ENCODE measurements around the gene IGF1R.

Gene IGF1R

GRCh38 chr15:98745179-98745578, 96.8 kb downstream of the IGF1R start:
- no CpG with 5 or more reads among the region's 3 CpGs for WGBS (ENCODE audit: insufficient coverage, insufficient read length)

GRCh38 chr15:98745650-98746374, 97.5 kb downstream of the IGF1R start:
- Histone ChIP-seq H3K4me3 (ENCODE audit: low read length) (no peak overlapping the region), H3K9me3 (ENCODE audit: control insufficient read depth, insufficient read depth, low read length) (no peaks in the 10 kb centered on the region), H3K27ac (ENCODE audit: low read length) (no peak overlapping the region), H3K36me3 (ENCODE audit: control insufficient read depth, insufficient read depth, low read length) (no peaks in the 10 kb centered on the region), H3K27me3 (ENCODE audit: control insufficient read depth, insufficient read depth, low read length) (no peaks in the 10 kb centered on the region), H3K4me1 (ENCODE audit: control insufficient read depth, insufficient read depth, low read length) (peaks cover 5% of the 10 kb centered on the region; the same call in 1 of the 2 replicates)
- no CpG with 5 or more reads among the region's 10 CpGs for WGBS (ENCODE audit: insufficient coverage, insufficient read length)
- no peak for DNase-seq (ENCODE audit: low read depth, low spot score)

More at GRCh38 chr15:98745179-98745578, 96.8 kb downstream of the IGF1R start:
- no peak for DNase-seq (ENCODE audit: low read depth, low spot score)
- Histone ChIP-seq H3K27me3 (ENCODE audit: control insufficient read depth, insufficient read depth, low read length) (no peaks in the 10 kb centered on the region), H3K4me3 (ENCODE audit: low read length) (no peak overlapping the region), H3K36me3 (ENCODE audit: control insufficient read depth, insufficient read depth, low read length) (no peaks in the 10 kb centered on the region), H3K9me3 (ENCODE audit: control insufficient read depth, insufficient read depth, low read length) (no peaks in the 10 kb centered on the region), H3K4me1 (ENCODE audit: control insufficient read depth, insufficient read depth, low read length) (peaks cover 5% of the 10 kb centered on the region; the same call in 1 of the 2 replicates), H3K27ac (ENCODE audit: low read length) (no peak overlapping the region)

DNA sequence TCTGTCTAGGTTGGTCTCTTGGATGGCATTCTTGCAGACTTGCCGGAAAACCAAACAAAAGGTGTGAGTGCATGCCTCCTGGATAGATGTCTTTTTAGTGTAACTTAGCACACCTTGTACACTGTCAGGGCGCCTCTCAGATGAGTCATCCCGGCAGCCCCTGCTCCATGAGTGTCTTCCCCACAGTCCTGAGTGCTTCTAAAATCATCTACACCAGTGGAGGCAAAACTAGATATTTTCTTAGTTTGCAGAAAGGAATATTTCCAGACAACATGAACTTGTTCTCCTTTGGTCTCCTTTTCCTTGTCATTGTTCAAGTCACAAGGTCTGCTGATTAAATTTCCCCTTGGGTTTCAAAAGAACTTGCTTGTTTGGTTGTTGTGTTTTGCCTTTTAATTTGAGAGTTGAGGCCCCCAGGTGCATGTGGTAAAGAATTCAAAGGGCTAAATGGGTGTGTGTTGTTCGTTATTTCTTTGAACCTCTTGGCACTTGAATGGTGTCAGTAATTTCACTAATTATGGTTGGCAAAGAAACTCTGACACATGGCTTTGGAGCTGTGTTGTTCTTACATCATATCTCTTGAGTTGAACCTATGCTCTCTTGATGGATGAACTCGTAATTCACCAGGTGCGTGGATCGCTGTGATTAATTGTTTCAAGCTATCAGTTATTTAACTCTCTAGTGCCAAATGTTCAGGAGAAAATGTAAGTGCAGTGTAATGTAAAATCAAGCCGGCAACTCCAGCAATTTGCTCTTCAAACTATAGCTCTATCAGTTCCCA, 98.2 kb downstream of the IGF1R start:
- Histone ChIP-seq H3K4me1 (ENCODE audit: control insufficient read depth, insufficient read depth, low read length) (peaks cover 5% of the 10 kb centered on the region; the same call in 1 of the 2 replicates), H3K27ac (ENCODE audit: low read length) (no peak overlapping the region), H3K27me3 (ENCODE audit: control insufficient read depth, insufficient read depth, low read length) (no peaks in the 10 kb centered on the region), H3K9me3 (ENCODE audit: control insufficient read depth, insufficient read depth, low read length) (no peaks in the 10 kb centered on the region), H3K4me3 (ENCODE audit: low read length) (no peak overlapping the region), H3K36me3 (ENCODE audit: control insufficient read depth, insufficient read depth, low read length) (no peaks in the 10 kb centered on the region)
- WGBS (ENCODE audit: insufficient coverage, insufficient read length): no CpG with 5 or more reads among the region's 8 CpGs
- DNase-seq (ENCODE audit: low read depth, low spot score): no peak

DNA sequence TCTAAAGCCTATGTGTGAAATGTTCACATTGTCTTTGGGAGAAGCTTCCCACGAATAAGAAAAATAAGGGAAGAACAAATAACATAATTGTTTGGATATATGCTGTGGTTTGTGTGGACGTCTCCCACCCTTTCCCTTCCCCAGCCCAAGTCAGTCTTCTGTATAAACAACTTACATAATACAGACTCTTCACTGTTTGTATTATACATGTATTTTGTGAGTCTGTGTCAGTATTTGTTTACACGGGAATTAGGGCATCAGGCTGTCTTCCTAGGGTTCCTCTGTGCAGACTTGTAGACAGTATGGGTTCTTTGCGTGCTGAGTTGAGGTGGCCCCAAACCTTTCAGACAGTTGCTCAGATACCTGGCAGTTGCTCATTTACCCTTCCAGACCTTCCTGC, 103.4 kb downstream of the IGF1R start:
- Histone ChIP-seq H3K4me3 (ENCODE audit: low read length) (no peak overlapping the region), H3K27me3 (ENCODE audit: control insufficient read depth, insufficient read depth, low read length) (no peaks in the 10 kb centered on the region), H3K9me3 (ENCODE audit: control insufficient read depth, insufficient read depth, low read length) (no peaks in the 10 kb centered on the region), H3K27ac (ENCODE audit: low read length) (no peak overlapping the region), H3K4me1 (ENCODE audit: control insufficient read depth, insufficient read depth, low read length) (peaks cover 1% of the 10 kb centered on the region; the same call in 1 of the 2 replicates), H3K36me3 (ENCODE audit: control insufficient read depth, insufficient read depth, low read length) (no peaks in the 10 kb centered on the region)
- no peak for DNase-seq (ENCODE audit: low read depth, low spot score)
- WGBS (ENCODE audit: insufficient coverage, insufficient read length): no CpG with 5 or more reads among the region's 4 CpGs

- WGBS (ENCODE audit: insufficient coverage, insufficient read length): no CpG with 5 or more reads among the region's 8 CpGs
- Histone ChIP-seq H3K27me3 (ENCODE audit: control insufficient read depth, insufficient read depth, low read length) (no peaks in the 10 kb centered on the region), H3K4me1 (ENCODE audit: control insufficient read depth, insufficient read depth, low read length) (peaks cover 4% of the 10 kb centered on the region), H3K4me3 (ENCODE audit: low read length) (no peak overlapping the region), H3K27ac (ENCODE audit: low read length) (no peak overlapping the region), H3K9me3 (ENCODE audit: control insufficient read depth, insufficient read depth, low read length) (no peaks in the 10 kb centered on the region), H3K36me3 (ENCODE audit: control insufficient read depth, insufficient read depth, low read length) (no peaks in the 10 kb centered on the region)
- no peak for DNase-seq (ENCODE audit: low read depth, low spot score)
Observed at GRCh38 chr15:98753726-98754656, 105.7 kb downstream of the IGF1R start.

- Histone ChIP-seq H3K4me3 (ENCODE audit: low read length) (no peak overlapping the region), H3K36me3 (ENCODE audit: control insufficient read depth, insufficient read depth, low read length) (no peaks in the 10 kb centered on the region), H3K27ac (ENCODE audit: low read length) (no peak overlapping the region), H3K27me3 (ENCODE audit: control insufficient read depth, insufficient read depth, low read length) (no peaks in the 10 kb centered on the region), H3K4me1 (ENCODE audit: control insufficient read depth, insufficient read depth, low read length) (peaks cover 6% of the 10 kb centered on the region), H3K9me3 (ENCODE audit: control insufficient read depth, insufficient read depth, low read length) (no peaks in the 10 kb centered on the region)
- WGBS (ENCODE audit: insufficient coverage, insufficient read length): no CpG with 5 or more reads among the region's 3 CpGs
- DNase-seq (ENCODE audit: low read depth, low spot score): no peak
Observed at GRCh38 chr15:98754657-98755022, 106.3 kb downstream of the IGF1R start.

- Histone ChIP-seq H3K36me3 (ENCODE audit: control insufficient read depth, insufficient read depth, low read length) (no peaks in the 10 kb centered on the region), H3K4me1 (ENCODE audit: control insufficient read depth, insufficient read depth, low read length) (peaks cover 6% of the 10 kb centered on the region), H3K27me3 (ENCODE audit: control insufficient read depth, insufficient read depth, low read length) (no peaks in the 10 kb centered on the region), H3K27ac (ENCODE audit: low read length) (no peak overlapping the region), H3K4me3 (ENCODE audit: low read length) (no peak overlapping the region), H3K9me3 (ENCODE audit: control insufficient read depth, insufficient read depth, low read length) (no peaks in the 10 kb centered on the region)
- no peak for DNase-seq (ENCODE audit: low read depth, low spot score)
- no CpG with 5 or more reads among the region's 7 CpGs for WGBS (ENCODE audit: insufficient coverage, insufficient read length)
Observed at GRCh38 chr15:98755138-98755537, 106.8 kb downstream of the IGF1R start.

DNA sequence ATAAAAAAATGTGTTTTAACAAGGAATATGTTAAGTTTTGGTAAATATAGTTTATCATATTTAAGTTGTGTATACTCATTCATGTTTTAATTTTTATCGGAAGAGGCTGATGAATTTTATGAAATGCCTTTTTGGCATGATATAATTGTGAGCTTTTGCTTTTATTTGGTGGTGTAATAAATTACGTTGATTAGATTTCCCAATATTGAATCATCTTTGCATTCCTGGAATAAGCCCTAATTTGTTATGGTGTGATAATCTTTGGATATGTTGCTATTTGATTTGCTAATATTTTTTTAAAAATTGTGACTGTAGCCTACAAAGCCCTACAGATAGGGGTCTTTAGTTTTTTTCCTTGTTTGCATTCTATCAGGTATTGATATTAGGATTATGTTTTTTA, 107.4 kb downstream of the IGF1R start:
- Histone ChIP-seq H3K9me3 (ENCODE audit: control insufficient read depth, insufficient read depth, low read length) (no peaks in the 10 kb centered on the region), H3K27ac (ENCODE audit: low read length) (no peak overlapping the region), H3K27me3 (ENCODE audit: control insufficient read depth, insufficient read depth, low read length) (no peaks in the 10 kb centered on the region), H3K4me1 (ENCODE audit: control insufficient read depth, insufficient read depth, low read length) (peaks cover 6% of the 10 kb centered on the region), H3K36me3 (ENCODE audit: control insufficient read depth, insufficient read depth, low read length) (no peaks in the 10 kb centered on the region), H3K4me3 (ENCODE audit: low read length) (no peak overlapping the region)
- WGBS (ENCODE audit: insufficient coverage, insufficient read length): 100% methylated on average over 2 of the region's 2 CpGs
- DNase-seq (ENCODE audit: low read depth, low spot score): no peak

DNA sequence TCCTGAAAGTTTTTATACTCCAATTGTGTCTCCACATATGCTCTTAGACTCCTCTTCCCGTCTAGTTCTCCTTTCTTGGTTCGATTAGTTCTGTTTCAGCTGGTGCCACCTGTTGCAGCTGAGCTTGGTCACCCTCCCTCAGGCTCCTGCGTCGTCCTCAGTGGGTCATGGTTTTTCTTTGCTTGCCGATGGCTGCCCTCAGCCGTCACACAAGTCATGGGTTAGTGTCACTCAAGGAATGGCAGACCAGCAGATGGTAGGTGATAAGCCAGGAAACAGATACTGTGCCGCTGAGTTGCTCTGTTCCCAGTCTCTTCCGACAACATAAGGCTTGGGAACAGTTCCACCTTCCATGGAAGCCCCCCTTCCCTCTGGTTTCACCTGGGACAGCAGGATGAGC, 109.9 kb downstream of the IGF1R start:
- H3K4me1 ChIP-seq (ENCODE audit: control insufficient read depth, insufficient read depth, low read length): peaks cover 6% of the 10 kb centered on the region
- no peak overlapping the region for H3K4me3 ChIP-seq (ENCODE audit: low read length)
- DNase-seq (ENCODE audit: low read depth, low spot score): no peak
- WGBS (ENCODE audit: insufficient coverage, insufficient read length): no CpG with 5 or more reads among the region's 8 CpGs
- no peak overlapping the region for H3K27ac ChIP-seq (ENCODE audit: low read length)
- no peaks in the 10 kb centered on the region for H3K36me3 ChIP-seq (ENCODE audit: control insufficient read depth, insufficient read depth, low read length)
- H3K27me3 ChIP-seq (ENCODE audit: control insufficient read depth, insufficient read depth, low read length): no peaks in the 10 kb centered on the region
- H3K9me3 ChIP-seq (ENCODE audit: control insufficient read depth, insufficient read depth, low read length): no peaks in the 10 kb centered on the region

GRCh38 chr15:98759277-98759676, 110.9 kb downstream of the IGF1R start:
- DNase-seq (ENCODE audit: low read depth, low spot score): no peak
- Histone ChIP-seq H3K4me3 (ENCODE audit: low read length) (no peak overlapping the region), H3K9me3 (ENCODE audit: control insufficient read depth, insufficient read depth, low read length) (no peaks in the 10 kb centered on the region), H3K27me3 (ENCODE audit: control insufficient read depth, insufficient read depth, low read length) (no peaks in the 10 kb centered on the region), H3K36me3 (ENCODE audit: control insufficient read depth, insufficient read depth, low read length) (no peaks in the 10 kb centered on the region), H3K4me1 (ENCODE audit: control insufficient read depth, insufficient read depth, low read length) (peaks cover 8% of the 10 kb centered on the region), H3K27ac (ENCODE audit: low read length) (no peak overlapping the region)
- WGBS (ENCODE audit: insufficient coverage, insufficient read length): no CpG with 5 or more reads among the region's 3 CpGs
